ENCODE results near the gene ATP11A.

ATP11A gene

DNA sequence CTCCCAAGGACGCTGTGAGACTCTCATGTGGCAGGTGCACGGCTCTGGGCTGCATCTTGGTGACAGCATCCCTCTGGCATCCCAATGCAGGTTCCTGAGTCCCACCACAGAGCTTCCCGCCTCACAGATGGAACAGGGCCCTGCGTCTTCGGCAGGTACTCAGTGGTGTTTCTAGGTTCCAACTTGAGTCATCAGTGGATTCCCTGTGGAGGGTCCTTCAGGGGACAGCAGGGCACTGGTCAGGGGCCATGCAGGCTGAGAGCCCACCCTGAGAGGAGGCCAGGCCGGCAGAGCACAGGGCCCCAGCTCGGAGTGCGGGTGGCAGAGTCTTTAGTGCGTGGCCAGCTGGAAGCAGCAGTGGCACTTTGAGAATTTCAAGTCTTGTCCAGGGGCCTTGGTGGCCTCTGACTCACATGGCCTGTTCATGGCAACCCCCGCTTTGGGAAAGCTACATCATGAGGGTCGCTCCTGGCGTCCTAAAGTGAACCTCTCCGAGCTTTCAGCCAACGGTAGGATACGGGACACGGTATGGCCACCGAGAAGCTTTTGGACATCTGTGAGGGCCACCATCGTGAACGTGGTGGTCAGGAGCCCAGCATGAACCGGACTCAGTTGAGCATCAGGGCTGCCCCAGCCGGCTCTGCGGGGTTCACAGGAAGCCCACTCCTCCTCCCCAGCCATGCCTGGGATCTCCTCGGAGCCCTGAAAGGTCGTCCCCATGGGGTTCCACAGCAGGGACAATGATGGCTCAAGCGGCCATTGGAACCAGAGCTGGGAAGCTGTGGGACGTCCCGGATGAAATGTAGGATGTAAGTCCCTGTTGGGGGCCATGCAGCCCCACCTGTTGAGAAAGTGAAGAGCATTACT, 207.1 kb downstream of the ATP11A start:
- Histone ChIP-seq H3K4me3 (ENCODE audit: low read depth, low read length) (no peak overlapping the region), H3K4me2 (ENCODE audit: low read length) (no peak overlapping the region), H3K36me3 (ENCODE audit: control insufficient read depth in 1 of 2, insufficient read depth in 2 of 2, low read length in 2 of 2) (no peaks in the 10 kb centered on the region), H3K4me1 (ENCODE audit: control insufficient read depth in 1 of 2, insufficient read depth in 2 of 2, low read length in 2 of 2) (peaks cover 7 to 10% of the 10 kb centered on the region in 2 experiments), H4K8ac (ENCODE audit: low read depth, low read length) (no peak overlapping the region), H3K79me1 (ENCODE audit: low read length) (peaks cover 3% of the 10 kb centered on the region), H3K14ac (ENCODE audit: low read length) (no peak overlapping the region), H3K27me3 (ENCODE audit: insufficient read depth, low read length) (no peaks in the 10 kb centered on the region), H3K4ac (ENCODE audit: low read depth, low read length) (no peak overlapping the region), H4K12ac (ENCODE audit: low read depth, low read length) (no peak overlapping the region), H3K18ac (ENCODE audit: low read length) (no peak overlapping the region), H2BK12ac (ENCODE audit: low read length) (no peak overlapping the region), H3K9ac (ENCODE audit: low read length) (no peak overlapping the region), H2BK5ac (ENCODE audit: low read depth, low read length, poor library complexity) (no peak overlapping the region), H3K9me3 (ENCODE audit: insufficient read depth, low read depth, low read length) (peaks cover 1% of the 10 kb centered on the region), H3K79me2 (ENCODE audit: control insufficient read depth, insufficient read depth, low read length, poor library complexity) (no peaks in the 10 kb centered on the region), H3K23ac (ENCODE audit: low read length) (no peak overlapping the region), H4K91ac (ENCODE audit: low read depth, low read length) (no peak overlapping the region), H3K27ac (ENCODE audit: low read depth, low read length) (no peak overlapping the region), H2AK5ac (ENCODE audit: low read length) (no peak overlapping the region), H2BK120ac (ENCODE audit: insufficient read depth, low read length, poor library complexity) (no peak overlapping the region), H2AFZ (ENCODE audit: insufficient read depth, low read length, poor library complexity) (no peak overlapping the region)
- peak in 1 of 2 donors; percentile 20 for DNase-seq
- WGBS (ENCODE audit: extremely low coverage, insufficient coverage, insufficient read length) = no CpG with 5 or more reads among the region's 27 CpGs

DNA sequence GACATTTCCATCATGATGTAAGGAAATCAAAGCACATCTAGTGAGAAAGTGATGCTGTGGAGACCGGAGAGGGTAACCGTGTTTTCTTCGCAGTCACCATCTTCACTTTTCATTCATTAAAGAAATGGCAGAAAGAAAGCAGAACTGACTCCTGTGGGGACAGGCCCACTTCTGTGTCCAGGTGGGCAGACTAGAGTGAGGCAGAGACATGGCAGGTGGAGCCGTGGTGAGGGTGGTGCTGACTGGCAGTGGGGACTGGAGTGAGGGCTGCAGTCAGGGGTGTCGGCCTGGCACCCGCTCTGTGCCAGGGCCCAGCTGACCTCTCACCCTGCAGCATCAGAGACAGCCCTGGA, 207.7 kb downstream of the ATP11A start:
- no peak overlapping the region for H3K4ac ChIP-seq (ENCODE audit: low read depth, low read length)
- H3K79me2 ChIP-seq (ENCODE audit: control insufficient read depth, insufficient read depth, low read length, poor library complexity) = no peaks in the 10 kb centered on the region
- no peaks in the 10 kb centered on the region for H3K36me3 ChIP-seq (ENCODE audit: control insufficient read depth in 1 of 2, insufficient read depth in 2 of 2, low read length in 2 of 2)
- H4K12ac ChIP-seq (ENCODE audit: low read depth, low read length) = no peak overlapping the region
- no peak overlapping the region for H3K9ac ChIP-seq (ENCODE audit: low read length)
- no peak overlapping the region for H4K91ac ChIP-seq (ENCODE audit: low read depth, low read length)
- no peak overlapping the region for H3K18ac ChIP-seq (ENCODE audit: low read length)
- no peak overlapping the region for H2AK5ac ChIP-seq (ENCODE audit: low read length)
- H3K27ac ChIP-seq (ENCODE audit: low read depth, low read length) = no peak overlapping the region
- no peak overlapping the region for H3K14ac ChIP-seq (ENCODE audit: low read length)
- no peak overlapping the region for H2BK120ac ChIP-seq (ENCODE audit: insufficient read depth, low read length, poor library complexity)
- H3K4me1 ChIP-seq (ENCODE audit: control insufficient read depth in 1 of 2, insufficient read depth in 2 of 2, low read length in 2 of 2) = peaks cover 7 to 10% of the 10 kb centered on the region in 2 experiments
- no peaks in the 10 kb centered on the region for H3K27me3 ChIP-seq (ENCODE audit: insufficient read depth, low read length)
- no peak for DNase-seq
- H4K8ac ChIP-seq (ENCODE audit: low read depth, low read length) = no peak overlapping the region
- peaks cover 3% of the 10 kb centered on the region for H3K79me1 ChIP-seq (ENCODE audit: low read length)
- no CpG with 5 or more reads among the region's 6 CpGs for WGBS (ENCODE audit: extremely low coverage, insufficient coverage, insufficient read length)
- no peak overlapping the region for H2AFZ ChIP-seq (ENCODE audit: insufficient read depth, low read length, poor library complexity)
- no peak overlapping the region for H3K4me2 ChIP-seq (ENCODE audit: low read length)
- H2BK5ac ChIP-seq (ENCODE audit: low read depth, low read length, poor library complexity) = no peak overlapping the region
- no peak overlapping the region for H3K23ac ChIP-seq (ENCODE audit: low read length)
- H3K9me3 ChIP-seq (ENCODE audit: insufficient read depth, low read depth, low read length) = peaks cover 1% of the 10 kb centered on the region
- H2BK12ac ChIP-seq (ENCODE audit: low read length) = no peak overlapping the region
- H3K4me3 ChIP-seq (ENCODE audit: low read depth, low read length) = no peak overlapping the region

- no peak overlapping the region for H2AK5ac ChIP-seq (ENCODE audit: low read length)
Measured at GRCh38 chr13:112897956-112898620, 208.2 kb downstream of the ATP11A start.

DNA sequence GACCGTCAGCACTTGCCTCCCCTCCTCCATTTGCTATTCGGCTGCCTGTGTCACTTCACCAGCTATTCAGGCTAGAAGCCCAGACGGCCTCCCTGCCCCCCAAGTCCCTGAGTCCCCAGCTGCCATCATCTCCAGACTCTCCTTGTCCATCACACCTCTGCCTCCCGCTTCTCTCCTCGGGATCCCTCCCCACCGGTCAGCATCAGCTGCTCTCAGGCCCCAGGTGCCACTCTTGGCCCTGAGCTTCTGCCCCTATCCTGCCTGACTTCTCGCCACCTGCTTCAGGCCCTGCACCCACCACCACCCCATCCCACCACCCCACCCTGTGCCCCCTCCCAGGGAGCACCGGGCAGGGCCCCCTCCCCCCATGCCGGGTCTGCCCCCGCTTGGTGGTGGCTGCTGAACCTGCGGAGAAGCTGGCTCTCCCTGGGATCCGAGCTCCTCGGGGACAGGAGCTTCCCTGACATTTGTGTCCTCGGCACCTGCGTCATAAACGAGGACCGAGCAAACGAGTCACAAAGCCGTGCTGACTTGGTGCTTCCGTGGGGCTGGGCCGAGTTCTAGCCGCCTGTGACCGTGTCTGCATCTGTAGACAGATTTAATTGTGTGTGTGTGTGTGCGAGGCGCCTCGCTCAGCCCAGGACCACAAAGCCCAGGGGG, 208.9 kb downstream of the ATP11A start:
- H2BK12ac ChIP-seq (ENCODE audit: low read length) = no peak overlapping the region
- no peak overlapping the region for H2BK120ac ChIP-seq (ENCODE audit: insufficient read depth, low read length, poor library complexity)
- no peaks in the 10 kb centered on the region for H3K79me2 ChIP-seq (ENCODE audit: control insufficient read depth, insufficient read depth, low read length, poor library complexity)
- H2AFZ ChIP-seq (ENCODE audit: insufficient read depth, low read length, poor library complexity) = no peak overlapping the region
- no peak overlapping the region for H3K14ac ChIP-seq (ENCODE audit: low read length)
- no peak overlapping the region for H3K4me3 ChIP-seq (ENCODE audit: low read depth, low read length)
- H3K9me3 ChIP-seq (ENCODE audit: insufficient read depth, low read depth, low read length) = peaks cover 4% of the 10 kb centered on the region
- no CpG with 5 or more reads among the region's 26 CpGs for WGBS (ENCODE audit: extremely low coverage, insufficient coverage, insufficient read length)
- H3K23ac ChIP-seq (ENCODE audit: low read length) = no peak overlapping the region
- H4K8ac ChIP-seq (ENCODE audit: low read depth, low read length) = no peak overlapping the region
- H2AK5ac ChIP-seq (ENCODE audit: low read length) = no peak overlapping the region
- H3K79me1 ChIP-seq (ENCODE audit: low read length) = peaks cover 1% of the 10 kb centered on the region
- H3K4me2 ChIP-seq (ENCODE audit: low read length) = no peak overlapping the region
- H4K12ac ChIP-seq (ENCODE audit: low read depth, low read length) = no peak overlapping the region
- peaks cover 1 to 6% of the 10 kb centered on the region in 2 experiments for H3K4me1 ChIP-seq (ENCODE audit: control insufficient read depth in 1 of 2, insufficient read depth in 2 of 2, low read length in 2 of 2)
- no peak overlapping the region for H3K27ac ChIP-seq (ENCODE audit: low read depth, low read length)
- H3K36me3 ChIP-seq (ENCODE audit: control insufficient read depth in 1 of 2, insufficient read depth in 2 of 2, low read length in 2 of 2) = no peaks in the 10 kb centered on the region
- H3K27me3 ChIP-seq (ENCODE audit: insufficient read depth, low read length) = no peaks in the 10 kb centered on the region
- no peak overlapping the region for H3K9ac ChIP-seq (ENCODE audit: low read length)
- no peak overlapping the region for H3K4ac ChIP-seq (ENCODE audit: low read depth, low read length)
- H4K91ac ChIP-seq (ENCODE audit: low read depth, low read length) = no peak overlapping the region
- no peak for DNase-seq
- H3K18ac ChIP-seq (ENCODE audit: low read length) = no peak overlapping the region
- no peak overlapping the region for H2BK5ac ChIP-seq (ENCODE audit: low read depth, low read length, poor library complexity)

More at GRCh38 chr13:112897956-112898620, 208.2 kb downstream of the ATP11A start:
- no peak overlapping the region for H3K14ac ChIP-seq (ENCODE audit: low read length)
- no peak overlapping the region for H2BK120ac ChIP-seq (ENCODE audit: insufficient read depth, low read length, poor library complexity)
- H2BK5ac ChIP-seq (ENCODE audit: low read depth, low read length, poor library complexity) = no peak overlapping the region
- no peak overlapping the region for H3K27ac ChIP-seq (ENCODE audit: low read depth, low read length)
- H3K9me3 ChIP-seq (ENCODE audit: insufficient read depth, low read depth, low read length) = peaks cover 1% of the 10 kb centered on the region
- no peak overlapping the region for H3K23ac ChIP-seq (ENCODE audit: low read length)
- H3K4me2 ChIP-seq (ENCODE audit: low read length) = no peak overlapping the region
- no peak overlapping the region for H4K8ac ChIP-seq (ENCODE audit: low read depth, low read length)
- H3K4me1 ChIP-seq (ENCODE audit: control insufficient read depth in 1 of 2, insufficient read depth in 2 of 2, low read length in 2 of 2) = peaks cover 7 to 10% of the 10 kb centered on the region in 2 experiments
- H3K4me3 ChIP-seq (ENCODE audit: low read depth, low read length) = no peak overlapping the region
- no peak overlapping the region for H2AFZ ChIP-seq (ENCODE audit: insufficient read depth, low read length, poor library complexity)
- no peak overlapping the region for H4K12ac ChIP-seq (ENCODE audit: low read depth, low read length)
- no peak for DNase-seq
- H3K36me3 ChIP-seq (ENCODE audit: control insufficient read depth in 1 of 2, insufficient read depth in 2 of 2, low read length in 2 of 2) = no peaks in the 10 kb centered on the region
- H3K79me1 ChIP-seq (ENCODE audit: low read length) = peaks cover 3% of the 10 kb centered on the region
- WGBS (ENCODE audit: extremely low coverage, insufficient coverage, insufficient read length) = no CpG with 5 or more reads among the region's 39 CpGs
- no peak overlapping the region for H3K18ac ChIP-seq (ENCODE audit: low read length)
- H4K91ac ChIP-seq (ENCODE audit: low read depth, low read length) = no peak overlapping the region
- no peaks in the 10 kb centered on the region for H3K79me2 ChIP-seq (ENCODE audit: control insufficient read depth, insufficient read depth, low read length, poor library complexity)
- no peak overlapping the region for H3K9ac ChIP-seq (ENCODE audit: low read length)
- H2BK12ac ChIP-seq (ENCODE audit: low read length) = no peak overlapping the region
- H3K27me3 ChIP-seq (ENCODE audit: insufficient read depth, low read length) = no peaks in the 10 kb centered on the region
- H3K4ac ChIP-seq (ENCODE audit: low read depth, low read length) = no peak overlapping the region
